NCI-H1417 (cell line): ENCODE measurements around the gene RIMS3.
"Not testable (repeated sequence)": the region's sequence is repeated elsewhere in the genome, so short reads cannot be mapped to it uniquely, and the experiment has no call there.

Source experiments
- DNase-seq, 3 experiments: peaks; one replicate each; lab custom pipeline; 2025; lab: John Stamatoyannopoulos, UW

RIMS3 gene

GRCh38 chr1:40665335-40666171, at the start of gene RIMS3:
RIMS3 (minus strand) TSS chr1:40665682; CDS start chr1:40641925, 23,757 bp downstream.
- peak; percentile 73 to 85 (median 77) for DNase-seq

- no peak for DNase-seq
Observed at GRCh38 chr1:40712997-40713396, 47.5 kb upstream of the RIMS3 start.

GRCh38 chr1:40712405-40712944, 47.0 kb upstream of the RIMS3 start:
- DNase-seq: peak in 2 of 3 experiments; percentile 32 to 88

- no peak for DNase-seq
Observed at GRCh38 chr1:40711465-40712404, 46.3 kb upstream of the RIMS3 start.

- no peak for DNase-seq
Observed at GRCh38 chr1:40710581-40711315, 45.3 kb upstream of the RIMS3 start.

- DNase-seq: no peak
Observed at GRCh38 chr1:40709802-40710278, 44.4 kb upstream of the RIMS3 start.

- peak in 2 of 3 experiments; percentile 4 to 15 for DNase-seq
Observed at GRCh38 chr1:40709100-40709801, 43.8 kb upstream of the RIMS3 start.

GRCh38 chr1:40708750-40709099, 43.2 kb upstream of the RIMS3 start:
- DNase-seq: no peak

- DNase-seq: no peak
Observed at GRCh38 chr1:40706626-40707025, 41.1 kb upstream of the RIMS3 start.

- DNase-seq: no peak
Observed at GRCh38 chr1:40704817-40705733, 39.6 kb upstream of the RIMS3 start.

- no peak for DNase-seq
Observed at GRCh38 chr1:40703316-40703715, 37.8 kb upstream of the RIMS3 start.

- not testable (repeated sequence) for DNase-seq
Observed at GRCh38 chr1:40702810-40703209, 37.3 kb upstream of the RIMS3 start.

GRCh38 chr1:40701684-40702083, 36.2 kb upstream of the RIMS3 start:
- no peak for DNase-seq

GRCh38 chr1:40699787-40700186, 34.3 kb upstream of the RIMS3 start:
- peak in 1 of 3 experiments; percentile 22 for DNase-seq

- DNase-seq: no peak
Observed at GRCh38 chr1:40697436-40697835, 32.0 kb upstream of the RIMS3 start.

- no peak for DNase-seq
Observed at GRCh38 chr1:40696294-40696693, 30.8 kb upstream of the RIMS3 start.

- no peak for DNase-seq
Observed at GRCh38 chr1:40694353-40694874, 28.9 kb upstream of the RIMS3 start.

GRCh38 chr1:40693425-40693824, 27.9 kb upstream of the RIMS3 start:
- DNase-seq: no peak

- DNase-seq: no peak
Observed at GRCh38 chr1:40692429-40692895, 27.0 kb upstream of the RIMS3 start.
